Panc1 (cell line): ENCODE measurements around the gene USP53. TPM values are rescaled to one million over a fixed set of nuclear protein-coding genes. Genes with fewer than 3 reads are reported as not detected.
"Not testable (repeated sequence)": the region's sequence is repeated elsewhere in the genome, so short reads cannot be mapped to it uniquely, and the experiment has no call there.

Experiments
- ATAC-seq: fragments of 200-7000 bp; cut with Tn5 transposase; 2 replicates; pipeline ENCODE4 v1.9.1; 2020; ENCODE audit warnings: mild to moderate bottlenecking, moderate library complexity
- BruUV-seq: library from RNA; stranded (reverse); fragments of 400-500 nt; replicated peaks from 2 replicates; lab custom pipeline; 2021; lab: Mats Ljungman, UMichigan
- CTCF ChIA-PET: fragments of 300-600 bp; sonication (Branson Sonifier 250); formaldehyde crosslinking; loops from one replicate; lab custom pipeline; 2022; ENCODE audit warnings: antibody characterized with exemption; lab: Charles Lee
- POLR2A ChIA-PET: fragments of 300-600 bp; sonication (Branson Sonifier 250); formaldehyde crosslinking; loops from one replicate; lab custom pipeline; 2022; ENCODE audit warnings: antibody characterized with exemption; lab: Charles Lee
- DNase-seq: peaks from one replicate; pipeline ENCODE4 v3.0.0-alpha.2; 2010; ENCODE audit warnings: low read depth, low spot score
- H3K27ac ChIP-seq: 2 replicates; pipeline ENCODE4 v1.5.1; 2011; ENCODE audit warnings: mild to moderate bottlenecking, low read length, inconsistent platforms
- H3K27me3 ChIP-seq: fragments of 200-500 bp; sonication (Bioruptor generic); 2 replicates; pipeline ENCODE4 v1.6.0; 2014; ENCODE audit warnings: low read length, inconsistent platforms; ENCODE audit not compliant: control insufficient read depth, insufficient read depth
- H3K36me3 ChIP-seq: fragments of 200-500 bp; sonication (Bioruptor generic); 2 replicates; pipeline ENCODE4 v1.5.1; 2014; ENCODE audit warnings: inconsistent platforms, mild to moderate bottlenecking, low read length, moderate library complexity; ENCODE audit not compliant: control insufficient read depth, insufficient read depth
- H3K4me1 ChIP-seq: 2 replicates; pipeline ENCODE4 v1.5.1; 2011; ENCODE audit warnings: inconsistent platforms, mild to moderate bottlenecking, low read length, moderate library complexity; ENCODE audit not compliant: control insufficient read depth, insufficient read depth
- H3K4me3 ChIP-seq, 2 experiments: 2 replicates each; pipeline ENCODE4 v1.5.1; 2011 to 2012; ENCODE audit warnings: low read depth in 2 of 2, low read length in 2 of 2, mild to moderate bottlenecking in 2 of 2, inconsistent platforms in 1 of 2, moderate library complexity in 1 of 2
- H3K9me3 ChIP-seq: fragments of 200-500 bp; sonication (Bioruptor generic); 2 replicates; pipeline ENCODE4 v1.5.1; 2014; ENCODE audit warnings: low read depth, mild to moderate bottlenecking, inconsistent platforms, low read length, moderate library complexity; ENCODE audit not compliant: control insufficient read depth, insufficient read depth
- POLR2AphosphoS5 ChIP-seq: IDR thresholded peaks from 2 replicates; pipeline ENCODE4 v1.6.1; 2012; ENCODE audit warnings: mild to moderate bottlenecking, low read depth, low read length, moderate library complexity
- REST ChIP-seq, 2 experiments: IDR thresholded peaks; 2 replicates each; pipeline ENCODE4 v1.6.1; 2011 to 2012; ENCODE audit warnings: low read depth in 2 of 2, control low read depth in 1 of 2, low read length in 1 of 2, mild to moderate bottlenecking in 1 of 2, moderate library complexity in 1 of 2; ENCODE audit not compliant: insufficient read depth in 1 of 2
- SIN3A ChIP-seq: IDR thresholded peaks from 2 replicates; pipeline ENCODE4 v1.6.1; 2012; ENCODE audit warnings: low read depth, mild to moderate bottlenecking, low read length, moderate library complexity, borderline replicate concordance; ENCODE audit not compliant: insufficient read depth
- TCF7L2 ChIP-seq: IDR thresholded peaks from 2 replicates; pipeline ENCODE4 v1.6.1; 2011; ENCODE audit warnings: mild to moderate bottlenecking, low read depth, low read length, inconsistent platforms
- in situ Hi-C: cut with HindIII; loops from 2 replicates; pipeline ENCODE4 v1.10.0; 2016; ENCODE audit warnings: low sequenced_read_pairs, low pct_unique_long_range_greater_than_20kb
- intact Hi-C: fragments of 100-400 bp; cut with micrococcal nuclease; formaldehyde crosslinking; loops from one replicate; pipeline ENCODE4 v1.10.0; 2022; ENCODE audit not compliant: unreplicated experiment
- total RNA-seq: library from RNA; stranded (reverse); gene quantifications from one replicate; pipeline ENCODE4 v1.2.1, GENCODE V29; 2021; ENCODE audit not compliant: unreplicated experiment
- TF ChIP-seq, protein P1 (sequence below): fragments of 450-650 bp; IDR thresholded peaks from 2 replicates; pipeline ENCODE4 v1.5.1; 2017; ENCODE audit warnings: mild to moderate bottlenecking

The USP53 gene
- total RNA-seq, 1 experiment from 2014 or later, result 5.3 TPM

- TF ChIP-seq SIN3A (no peak), TCF7L2 (no peak), REST (IDR thresholded peaks at IDR 0.05; ENCODE audit: insufficient read depth in 1 of 2, low read depth in 2 of 2, low read length in 1 of 2) (no peak), POLR2AphosphoS5 (no peak)
- TF ChIP-seq, protein P1, sequence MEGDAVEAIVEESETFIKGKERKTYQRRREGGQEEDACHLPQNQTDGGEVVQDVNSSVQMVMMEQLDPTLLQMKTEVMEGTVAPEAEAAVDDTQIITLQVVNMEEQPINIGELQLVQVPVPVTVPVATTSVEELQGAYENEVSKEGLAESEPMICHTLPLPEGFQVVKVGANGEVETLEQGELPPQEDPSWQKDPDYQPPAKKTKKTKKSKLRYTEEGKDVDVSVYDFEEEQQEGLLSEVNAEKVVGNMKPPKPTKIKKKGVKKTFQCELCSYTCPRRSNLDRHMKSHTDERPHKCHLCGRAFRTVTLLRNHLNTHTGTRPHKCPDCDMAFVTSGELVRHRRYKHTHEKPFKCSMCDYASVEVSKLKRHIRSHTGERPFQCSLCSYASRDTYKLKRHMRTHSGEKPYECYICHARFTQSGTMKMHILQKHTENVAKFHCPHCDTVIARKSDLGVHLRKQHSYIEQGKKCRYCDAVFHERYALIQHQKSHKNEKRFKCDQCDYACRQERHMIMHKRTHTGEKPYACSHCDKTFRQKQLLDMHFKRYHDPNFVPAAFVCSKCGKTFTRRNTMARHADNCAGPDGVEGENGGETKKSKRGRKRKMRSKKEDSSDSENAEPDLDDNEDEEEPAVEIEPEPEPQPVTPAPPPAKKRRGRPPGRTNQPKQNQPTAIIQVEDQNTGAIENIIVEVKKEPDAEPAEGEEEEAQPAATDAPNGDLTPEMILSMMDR, result no peak
- DNase-seq, result no peak
- ATAC-seq, result no peak
- Histone ChIP-seq H3K36me3 (no peaks in the 10 kb centered on the region), H3K4me1 (no peaks in the 10 kb centered on the region), H3K27me3 (no peaks in the 10 kb centered on the region), H3K27ac (no peak overlapping the region), H3K4me3 (no peak overlapping the region), H3K9me3 (no peaks in the 10 kb centered on the region)
- in situ Hi-C loops, result no loop called here
- ChIA-PET POLR2A (no interaction called here), CTCF (no interaction called here)
- intact Hi-C loops, result no loop called here
- no TSS peak for BruUV-seq
Observed at GRCh38 chr4:119170195-119170594, 42.3 kb upstream of the USP53 start.

GRCh38 chr4:119172223-119172622 lies 40.3 kb upstream of the USP53 start:
- intact Hi-C loops (no loop called here), in situ Hi-C loops (no loop called here)
- DNase-seq, result no peak
- no peak overlapping the region for H3K27ac ChIP-seq
- H3K9me3 ChIP-seq, result no peaks in the 10 kb centered on the region
- TF ChIP-seq TCF7L2 (no peak), POLR2AphosphoS5 (no peak), SIN3A (no peak), REST (IDR thresholded peaks at IDR 0.05; ENCODE audit: insufficient read depth in 1 of 2, low read depth in 2 of 2, low read length in 1 of 2) (no peak)
- TF ChIP-seq, protein P1, result no peak
- no TSS peak for BruUV-seq
- H3K36me3 ChIP-seq, result no peaks in the 10 kb centered on the region
- ATAC-seq, result no peak
- POLR2A ChIA-PET, result no interaction called here
- H3K4me1 ChIP-seq, result no peaks in the 10 kb centered on the region
- CTCF ChIA-PET, result no interaction called here
- H3K4me3 ChIP-seq, result no peak overlapping the region
- H3K27me3 ChIP-seq, result no peaks in the 10 kb centered on the region

- CTCF ChIA-PET, H3K27ac ChIP-seq, in situ Hi-C loops, H3K4me3 ChIP-seq, DNase-seq, BruUV-seq, H3K36me3 ChIP-seq, H3K4me1 ChIP-seq, intact Hi-C loops, ATAC-seq, H3K27me3 ChIP-seq, H3K9me3 ChIP-seq: not testable (repeated sequence)
- POLR2A ChIA-PET, result interaction anchor here (0.6 kb wide), 1 partner anchor 74 kb away, joined by 4 read pairs; no protein-coding TSS in a partner anchor
Observed at GRCh38 chr4:119173729-119174361, 38.7 kb upstream of the USP53 start.
